Stimulated activated CD8-positive, alpha-beta memory T cell treated with anti-CD3 and anti-CD28 coated beads, Interleukin-4, amount 100 ng/mL, for 24 hours (primary cell): ENCODE data around the gene GARRE1.
"Not testable (repeated sequence)": the region's sequence is repeated elsewhere in the genome, so short reads cannot be mapped to it uniquely, and the experiment has no call there.

Experiments used
- DNase-seq: peaks from one replicate; pipeline ENCODE4 v3.0.0-alpha.2; 2020; ENCODE audit warnings: low read depth

GARRE1 gene

DNA sequence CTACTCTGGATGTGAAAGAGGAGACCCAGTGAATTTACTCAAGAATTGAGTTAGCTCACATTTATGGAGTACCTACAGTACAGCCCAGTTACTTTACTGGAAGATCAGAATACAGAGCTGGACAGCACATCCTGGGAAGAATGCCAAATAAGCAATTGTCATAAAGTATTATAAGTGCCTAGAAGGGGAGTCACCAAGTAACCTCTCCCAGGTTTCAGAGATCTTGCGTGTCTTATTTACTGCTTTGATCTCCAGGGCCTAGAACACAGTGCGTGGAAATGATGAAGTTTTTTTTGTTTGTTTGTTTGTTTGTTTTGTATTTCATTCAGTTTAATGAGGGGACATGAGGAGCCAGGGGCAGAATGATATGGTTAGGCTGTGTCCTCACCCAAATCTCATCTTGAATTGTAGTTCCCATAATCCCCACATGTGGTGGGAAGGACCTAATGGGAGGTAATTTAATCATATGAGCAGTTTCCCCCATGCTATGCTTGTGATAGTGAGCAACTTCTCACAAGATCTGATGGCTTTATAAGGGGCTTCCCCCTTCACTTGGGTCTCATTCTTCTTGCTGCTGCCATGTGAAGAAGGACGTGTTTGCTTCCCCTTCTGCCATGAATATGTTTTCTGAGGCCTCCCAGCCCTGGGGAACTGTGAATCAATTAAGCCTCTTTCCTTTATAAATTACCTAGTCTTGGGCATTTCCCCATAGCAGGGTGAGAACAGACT, 5.2 kb downstream of the GARRE1 start:
- DNase-seq: no peak

DNA sequence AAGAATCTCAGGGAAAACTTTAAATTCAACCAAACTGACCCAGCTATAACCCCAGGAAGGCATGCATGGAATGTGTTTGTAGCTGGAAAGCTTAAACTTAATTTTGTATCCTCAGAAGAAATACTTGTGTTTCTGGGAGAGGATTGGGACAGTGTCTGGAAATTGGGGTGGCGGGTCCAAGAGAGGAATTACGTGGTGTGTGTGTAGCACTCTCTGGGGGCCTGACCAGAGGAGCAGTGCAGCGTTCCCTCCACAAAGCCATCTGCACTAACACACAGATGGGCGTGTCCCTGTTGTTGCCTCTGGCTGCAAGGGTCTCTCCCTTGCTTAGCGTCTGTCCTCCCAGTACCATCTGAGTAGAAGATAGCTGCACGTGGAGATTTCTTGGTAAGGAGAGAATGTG, 6.4 kb downstream of the GARRE1 start:
- DNase-seq: no peak

DNA sequence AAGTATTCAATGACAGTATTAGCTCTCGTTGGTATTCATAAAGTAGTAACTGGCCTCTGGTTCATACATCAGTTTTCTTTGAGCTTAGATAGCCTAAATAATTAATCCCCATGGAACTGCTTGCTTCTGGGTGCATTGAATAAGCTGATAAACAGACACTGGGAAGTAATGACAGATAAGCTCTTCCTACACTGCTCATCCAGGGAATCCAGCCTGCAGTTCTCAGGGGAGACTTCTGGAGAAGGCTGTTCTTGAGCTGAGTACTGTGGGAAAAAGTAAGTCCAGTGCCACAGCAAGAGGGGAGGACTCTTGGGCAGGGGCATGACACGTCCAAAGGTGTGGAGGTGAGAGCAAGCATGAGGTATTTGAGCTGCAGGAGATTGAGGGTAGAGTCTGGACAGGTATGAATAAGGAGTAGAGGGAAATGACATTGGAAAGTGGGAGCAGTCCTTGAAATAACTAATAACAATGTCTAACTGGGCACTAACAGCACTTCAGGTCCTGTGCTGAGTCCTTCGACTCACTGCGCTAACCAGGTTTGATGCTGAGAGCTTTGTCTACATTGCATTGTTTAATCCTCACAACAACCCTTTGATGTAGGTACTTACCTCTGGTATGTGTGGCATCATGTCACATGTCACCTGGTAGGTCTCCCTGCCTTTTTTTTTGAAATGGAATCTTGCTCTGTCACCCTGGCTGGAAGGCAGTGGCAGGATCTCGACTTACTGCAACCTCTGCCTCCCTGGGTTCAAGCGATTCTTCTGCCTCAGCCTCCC, 7.2 kb downstream of the GARRE1 start:
- DNase-seq: no peak

DNA sequence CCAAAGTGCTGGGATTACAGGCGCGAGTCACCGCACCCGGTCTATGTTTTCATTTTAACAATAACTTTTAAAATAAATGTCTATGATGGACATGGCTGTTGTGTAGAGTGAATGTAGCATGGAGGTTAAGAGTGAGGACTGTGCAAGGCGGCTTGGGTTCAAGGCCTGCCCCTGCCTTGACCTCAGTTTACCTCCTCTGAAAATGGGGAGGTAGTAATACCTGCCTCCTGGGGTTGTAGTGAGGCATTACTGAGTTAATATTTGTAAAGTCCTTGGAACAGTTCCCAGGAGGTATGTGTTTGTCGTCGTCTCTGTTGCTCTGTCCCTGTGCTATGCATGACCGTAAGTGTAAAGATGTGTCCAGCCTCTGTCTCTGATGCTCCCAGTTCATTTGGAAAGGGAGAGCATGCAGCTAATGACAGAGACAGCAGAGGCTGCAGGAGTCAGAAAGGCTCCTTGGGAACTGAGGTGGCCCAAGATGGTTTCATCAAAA, 9.4 kb downstream of the GARRE1 start:
- DNase-seq: no peak

DNA sequence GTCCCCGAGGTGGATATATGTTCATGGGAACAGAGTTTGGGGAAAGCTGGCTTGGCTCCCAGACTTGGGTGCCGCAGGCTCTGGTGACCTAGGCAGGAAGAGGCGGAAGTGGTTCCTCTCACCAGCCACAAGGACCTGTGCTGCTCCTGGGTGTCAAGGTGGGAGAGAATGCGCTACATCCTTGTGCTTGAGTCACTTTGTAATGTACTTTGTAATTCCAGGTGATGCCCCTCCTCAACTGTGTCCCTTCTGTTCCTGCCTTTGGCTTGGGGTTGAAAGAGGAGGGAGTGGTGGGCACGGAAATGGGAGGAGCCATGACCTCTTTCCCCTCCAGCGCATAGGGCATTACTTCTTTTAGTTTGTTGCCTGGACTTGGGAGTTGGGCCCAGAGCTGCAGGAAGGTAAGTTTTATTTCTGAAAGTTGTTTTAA, 10.9 kb downstream of the GARRE1 start:
- DNase-seq: no peak

DNA sequence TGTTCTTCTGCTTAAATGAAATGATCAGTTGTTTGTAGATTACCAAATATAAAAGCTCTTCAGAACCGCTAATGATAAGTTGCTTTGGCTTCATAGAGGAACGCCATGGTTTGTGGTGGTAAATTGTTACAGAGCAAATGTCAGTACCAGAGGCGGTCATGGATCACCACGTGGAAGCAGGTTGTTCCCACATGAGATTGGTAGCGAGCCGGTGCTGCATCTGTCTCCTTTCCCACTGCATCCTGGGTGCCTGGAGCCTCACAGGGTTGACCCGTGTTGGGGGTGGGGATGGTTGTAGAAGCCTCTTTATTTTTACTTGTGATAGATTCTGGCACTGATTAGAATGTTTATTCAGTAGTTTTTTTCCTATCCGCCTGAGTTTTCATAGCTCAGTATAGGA, 14.7 kb downstream of the GARRE1 start:
- DNase-seq: no peak

DNA sequence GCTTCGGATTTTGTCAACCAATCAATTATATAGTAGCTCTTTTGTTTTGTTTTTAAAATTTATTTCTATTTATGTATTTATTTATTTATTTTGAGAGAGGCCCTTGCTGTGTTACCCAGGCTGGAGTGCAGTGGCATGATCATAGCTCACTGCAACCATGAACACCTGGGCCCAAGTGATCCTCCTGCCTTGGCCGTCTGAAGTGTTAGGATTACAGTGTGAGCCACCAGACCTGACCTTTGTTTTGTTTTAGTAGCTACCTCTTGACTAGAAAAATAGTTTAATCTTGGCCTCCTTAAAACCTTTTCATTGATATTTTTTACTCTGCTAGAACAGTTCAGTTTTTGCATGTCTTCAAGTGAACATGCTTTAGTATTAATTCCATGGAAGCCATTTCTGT, 15.1 kb downstream of the GARRE1 start:
- no peak for DNase-seq

DNA sequence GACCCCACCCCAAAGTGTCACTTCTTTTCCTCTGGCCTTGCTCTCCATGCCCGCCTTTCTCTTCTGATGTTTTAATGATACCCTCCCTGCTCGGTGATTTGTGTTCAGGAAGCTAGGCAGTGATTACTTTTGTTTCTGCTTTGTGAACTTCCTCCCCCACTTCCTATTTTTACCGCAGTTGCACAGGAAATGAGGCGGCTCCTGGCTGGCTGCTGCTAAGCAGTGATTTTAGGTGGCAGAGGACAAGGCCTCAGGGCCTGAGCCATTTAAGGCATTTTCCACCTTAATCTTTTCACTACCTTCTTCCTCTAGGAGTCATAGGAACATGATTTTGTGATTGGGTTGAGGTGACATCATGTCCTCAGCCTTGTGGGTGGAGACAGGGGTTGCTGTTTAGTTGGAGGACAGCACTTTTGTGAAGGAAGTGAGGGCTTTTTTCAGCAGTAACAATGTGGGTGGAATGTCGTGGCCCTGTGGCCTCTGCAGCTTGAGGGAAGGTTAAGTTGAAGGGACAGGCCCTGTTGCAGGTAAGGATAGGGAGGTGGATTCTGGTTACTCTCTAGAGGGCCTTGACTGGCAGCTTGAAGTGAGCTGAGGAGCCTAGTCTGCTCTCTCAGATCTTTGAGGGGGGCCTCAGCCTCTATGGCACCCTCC, 15.7 kb downstream of the GARRE1 start:
- DNase-seq: peak; percentile 9

DNA sequence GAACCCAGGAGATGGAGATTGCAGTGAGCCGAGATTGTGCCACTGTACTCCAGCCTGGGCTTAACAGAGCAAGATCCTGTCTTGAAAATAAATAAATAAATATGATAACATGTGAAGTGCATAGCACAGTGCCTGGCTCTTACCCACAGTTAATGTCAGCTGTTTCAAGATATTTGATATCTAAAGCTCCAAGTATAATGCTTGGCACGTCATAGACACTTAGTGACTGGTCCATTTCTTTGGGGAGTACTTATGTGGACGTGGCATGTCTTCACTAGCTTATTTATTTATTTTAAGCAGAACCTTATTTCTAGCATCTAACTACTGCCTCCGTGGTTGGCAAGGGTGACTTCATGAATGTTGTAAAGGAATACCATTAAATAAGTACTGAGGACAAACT, 18.8 kb downstream of the GARRE1 start:
- DNase-seq: no peak

DNA sequence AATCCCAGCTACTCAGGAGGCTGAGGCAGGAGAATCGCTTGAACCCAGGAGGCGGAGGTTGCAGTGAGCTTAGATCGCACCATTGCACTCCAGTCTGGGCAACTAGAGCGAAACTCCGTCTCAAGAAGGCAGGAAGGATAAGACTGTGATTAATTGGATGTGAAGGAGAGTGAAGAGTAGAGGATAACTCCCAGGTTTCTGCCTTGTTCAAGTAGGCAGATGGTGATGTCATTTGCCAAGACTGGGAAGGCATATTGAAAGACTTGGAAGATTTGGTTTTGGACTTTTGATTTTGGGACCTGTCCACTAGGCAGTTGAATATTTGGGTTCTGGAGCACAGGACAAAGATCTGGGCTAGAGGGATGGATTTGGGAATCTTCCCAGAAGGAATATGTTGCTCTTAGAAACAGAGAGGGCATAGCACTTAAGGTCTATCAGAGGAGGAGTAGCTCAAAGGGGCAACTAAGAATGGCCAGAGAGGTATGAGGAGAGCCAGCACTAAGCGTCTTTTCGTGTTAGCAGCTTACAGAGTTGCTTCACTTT, 20.0 kb downstream of the GARRE1 start:
- no peak for DNase-seq

DNA sequence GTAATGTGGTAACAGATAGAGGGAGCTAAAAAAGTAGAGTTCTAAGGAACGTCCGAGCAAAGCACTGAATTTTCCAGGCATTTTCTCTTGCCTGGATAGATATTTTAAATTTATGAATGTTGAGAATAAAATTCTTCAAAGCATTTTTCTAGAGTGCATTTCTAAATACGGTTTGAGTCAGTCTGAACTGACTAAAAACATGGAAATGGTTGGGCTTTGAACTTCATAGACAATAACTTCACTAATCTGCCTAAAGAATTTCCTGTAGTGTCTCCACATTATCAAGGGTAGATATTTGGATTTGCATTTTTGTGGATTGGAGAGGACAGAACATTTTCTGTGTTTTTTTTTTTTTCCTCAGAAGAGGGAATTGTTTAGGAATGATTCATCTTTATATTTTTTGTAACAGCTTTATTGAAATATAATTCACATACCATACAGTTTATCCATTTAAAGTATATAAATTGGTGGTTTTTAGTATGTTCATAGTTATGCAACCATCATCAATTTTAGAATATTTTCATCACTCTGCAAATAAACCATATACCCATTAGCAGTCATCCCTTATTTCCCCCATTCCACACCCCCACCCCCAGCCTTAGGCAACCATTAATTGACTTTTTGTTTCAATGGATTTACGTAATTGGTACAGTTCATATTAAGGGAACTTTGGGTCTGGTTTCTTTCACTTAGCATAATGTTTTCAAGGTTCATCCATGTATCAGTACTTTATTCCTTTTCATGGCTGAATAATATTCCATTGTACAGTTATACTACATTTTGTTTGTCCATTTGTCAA, 20.7 kb downstream of the GARRE1 start:
- no peak for DNase-seq

DNA sequence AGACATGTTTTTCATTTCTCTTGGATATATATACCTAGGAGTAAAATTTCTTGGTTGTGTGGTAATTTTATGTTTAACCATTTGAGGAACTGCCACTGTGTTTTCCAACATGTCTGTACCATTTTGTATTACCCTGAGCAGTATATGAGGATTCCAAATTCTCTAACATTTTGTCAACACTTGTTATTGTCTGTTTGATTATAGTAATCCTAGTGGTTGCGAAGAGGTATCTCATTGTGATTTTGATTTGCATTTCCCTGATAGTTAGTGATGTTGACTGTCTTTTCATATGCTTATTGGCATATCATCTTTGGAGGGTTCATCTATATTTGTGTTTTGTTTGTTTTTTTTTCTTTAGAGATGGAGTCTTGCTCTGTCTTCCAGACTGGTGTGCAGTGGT, 21.4 kb downstream of the GARRE1 start:
- no peak for DNase-seq

DNA sequence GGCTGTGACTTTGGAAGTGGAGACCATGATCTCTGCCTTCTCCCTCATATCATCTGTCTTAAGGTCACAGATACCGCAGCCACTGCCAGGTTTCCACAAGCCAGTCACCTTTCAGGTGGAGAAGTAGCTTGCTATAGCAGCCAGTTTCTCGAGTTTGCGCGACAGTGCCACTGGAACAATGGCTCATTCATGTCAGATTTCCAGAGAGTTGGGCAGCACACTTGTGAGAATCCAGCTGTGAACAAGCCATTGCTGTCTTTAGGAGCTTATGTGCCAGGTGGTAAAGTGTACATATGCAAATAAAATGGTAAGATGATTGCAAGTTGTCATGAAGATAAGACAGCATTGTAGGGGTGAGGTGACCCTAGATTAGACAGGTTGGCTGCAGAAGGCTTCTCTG, 22.3 kb downstream of the GARRE1 start:
- no peak for DNase-seq

DNA sequence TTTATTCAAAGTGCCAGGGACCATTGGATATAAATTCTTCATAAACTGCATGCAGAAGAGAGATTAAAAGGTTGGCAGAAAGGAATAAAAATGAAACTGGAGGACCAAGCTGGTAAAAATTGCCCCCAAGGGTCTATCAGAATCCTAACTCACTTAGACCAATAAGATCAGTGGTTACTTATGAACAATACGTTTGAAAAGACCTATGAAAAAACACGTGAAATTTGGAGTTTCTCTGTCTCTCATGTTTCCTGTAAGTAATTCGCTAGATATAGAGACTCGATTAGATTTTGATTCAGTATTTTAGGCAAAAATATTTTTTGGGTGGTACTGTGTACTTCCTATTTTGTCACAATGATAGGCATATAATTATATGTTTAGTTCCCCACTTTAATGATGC, 22.9 kb downstream of the GARRE1 start:
- DNase-seq: no peak

DNA sequence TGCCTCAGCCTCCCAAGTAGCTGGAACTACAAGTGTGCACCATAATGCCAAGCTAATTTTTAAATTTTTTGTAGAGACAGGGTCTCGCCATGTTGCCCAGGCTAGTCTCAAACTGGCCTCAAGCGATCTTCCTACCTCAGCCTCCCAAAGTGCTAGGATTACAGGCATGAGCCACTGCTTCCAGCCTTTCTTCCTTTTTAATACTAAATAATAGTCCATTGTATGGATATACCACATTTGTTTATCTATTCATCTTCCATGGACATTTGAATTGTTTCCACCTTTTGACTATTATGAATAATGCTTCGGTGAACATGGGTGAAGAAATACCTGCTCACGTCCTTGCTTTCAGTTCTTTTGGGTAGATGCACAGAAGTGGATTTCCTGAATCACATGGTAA, 24.4 kb downstream of the GARRE1 start:
- no peak for DNase-seq

DNA sequence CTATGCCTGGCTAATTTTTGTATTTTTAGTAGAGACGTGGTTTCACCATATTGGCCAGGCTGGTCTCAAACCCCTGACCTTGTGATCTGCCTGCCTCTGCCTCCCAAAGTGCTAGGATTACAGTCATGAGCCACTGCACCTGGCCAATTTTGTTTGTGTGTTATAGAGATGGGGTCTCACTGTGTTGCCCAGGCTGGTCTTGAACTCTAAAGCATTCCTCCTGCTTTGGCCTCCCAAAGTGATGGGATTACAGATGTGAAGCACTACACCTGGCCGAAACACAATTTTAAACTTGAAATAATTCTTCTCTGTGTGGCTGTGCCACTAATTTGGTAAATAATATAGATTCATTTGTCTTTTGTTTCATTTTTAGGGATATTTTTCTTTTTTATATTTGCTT, 27.1 kb downstream of the GARRE1 start:
- DNase-seq: not testable (repeated sequence)

DNA sequence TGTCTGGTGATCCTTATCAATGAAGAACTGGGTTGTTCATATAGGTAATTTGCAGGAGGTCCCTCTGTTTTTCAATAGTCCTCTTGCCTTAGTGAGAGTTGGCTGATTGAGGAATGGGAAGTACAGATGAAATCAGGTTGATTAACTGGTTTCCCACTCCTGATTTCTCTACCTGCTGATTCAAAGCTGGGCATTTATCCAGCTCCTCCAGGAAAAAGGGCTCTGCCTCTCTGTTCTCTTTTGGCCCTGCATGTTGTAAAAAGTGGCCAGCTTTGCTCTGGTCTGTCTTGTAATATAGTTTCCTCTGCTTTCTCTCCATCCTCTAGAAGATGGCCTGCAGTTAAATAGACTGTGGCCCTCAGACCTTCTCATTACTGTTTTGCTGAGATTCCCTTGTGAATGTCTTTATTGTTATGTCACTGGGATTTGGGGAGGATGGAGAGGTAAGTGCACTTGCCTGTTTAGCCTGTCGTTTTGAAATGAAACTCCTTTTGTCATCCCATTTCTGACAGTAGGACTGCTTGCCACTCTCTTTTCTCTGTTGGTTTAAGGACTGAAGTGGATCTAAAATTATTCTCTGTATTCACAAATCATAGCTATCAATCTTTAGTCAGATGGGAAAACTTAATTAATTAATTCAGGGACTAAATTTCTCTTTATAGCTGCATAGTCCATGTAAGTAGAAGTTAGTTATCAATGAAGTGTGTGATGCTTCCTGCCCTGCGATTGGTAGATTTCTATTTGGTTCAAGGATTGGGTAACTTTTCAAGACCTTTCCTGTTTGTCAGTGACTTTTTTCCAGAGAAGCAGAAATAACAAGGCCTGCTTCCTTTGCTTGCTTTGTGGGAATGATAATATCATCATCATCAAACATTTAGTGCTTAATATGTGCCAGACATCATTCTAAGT, 28.5 kb downstream of the GARRE1 start:
- DNase-seq: no peak

DNA sequence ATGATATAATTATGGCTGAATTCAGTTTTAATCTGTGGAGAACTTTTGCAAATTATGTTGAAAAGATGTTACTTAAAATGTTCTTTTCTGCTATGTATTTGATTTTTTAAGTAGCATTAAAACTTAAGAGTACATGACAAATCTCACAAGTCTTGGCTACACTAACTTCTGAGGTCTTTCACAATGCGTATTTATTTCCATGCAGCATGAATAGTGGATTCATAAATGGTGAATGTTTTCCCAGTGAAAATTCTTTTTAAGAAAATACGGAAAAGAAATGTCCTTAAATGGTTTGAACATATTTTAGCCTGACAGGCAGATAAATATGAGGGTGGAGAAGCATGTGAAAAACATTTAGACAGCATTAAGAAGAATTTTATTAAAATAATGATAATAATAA, 30.2 kb downstream of the GARRE1 start:
- DNase-seq: no peak

DNA sequence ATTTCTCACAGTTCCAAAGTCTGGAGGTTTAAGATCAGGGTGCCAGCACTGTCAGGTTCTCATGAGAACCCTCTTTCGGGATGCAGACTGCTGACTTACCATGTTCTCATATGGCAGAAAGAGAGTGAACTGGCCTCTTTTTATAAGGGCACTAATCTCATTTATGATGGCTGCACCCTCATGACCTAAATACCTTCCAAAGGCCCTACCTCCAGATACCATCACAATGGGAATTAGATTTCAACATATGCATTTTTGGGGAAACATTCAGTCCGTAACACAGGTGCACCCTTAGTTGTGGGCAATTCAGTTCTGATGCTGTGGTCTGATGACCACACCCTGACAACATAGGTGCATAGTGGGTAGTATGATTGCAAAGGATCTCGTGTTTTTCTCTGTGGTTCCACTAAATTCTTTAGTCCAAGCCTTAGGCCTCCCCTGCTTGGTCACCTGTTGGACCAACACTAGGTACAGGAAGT, 33.3 kb downstream of the GARRE1 start:
- DNase-seq: no peak

DNA sequence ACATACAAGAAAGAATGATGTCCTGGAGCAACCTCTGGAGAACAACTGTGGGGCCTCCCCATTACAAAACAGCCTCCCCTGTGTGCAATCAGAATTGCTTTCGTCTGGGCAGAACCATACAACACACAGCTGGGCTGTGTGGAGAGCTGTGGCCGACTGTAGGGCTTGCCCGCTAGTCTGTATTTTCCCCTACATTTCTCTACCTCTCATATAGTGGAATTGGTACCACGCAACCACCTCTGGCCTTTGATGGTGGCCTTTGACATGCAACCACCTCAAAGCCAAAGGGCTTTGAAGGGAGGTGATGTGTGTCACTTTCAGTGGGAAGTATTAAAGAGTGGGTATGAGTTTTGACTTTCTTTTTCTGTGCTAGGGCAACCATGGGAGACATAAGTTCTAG, 34.0 kb downstream of the GARRE1 start:
- no peak for DNase-seq

DNA sequence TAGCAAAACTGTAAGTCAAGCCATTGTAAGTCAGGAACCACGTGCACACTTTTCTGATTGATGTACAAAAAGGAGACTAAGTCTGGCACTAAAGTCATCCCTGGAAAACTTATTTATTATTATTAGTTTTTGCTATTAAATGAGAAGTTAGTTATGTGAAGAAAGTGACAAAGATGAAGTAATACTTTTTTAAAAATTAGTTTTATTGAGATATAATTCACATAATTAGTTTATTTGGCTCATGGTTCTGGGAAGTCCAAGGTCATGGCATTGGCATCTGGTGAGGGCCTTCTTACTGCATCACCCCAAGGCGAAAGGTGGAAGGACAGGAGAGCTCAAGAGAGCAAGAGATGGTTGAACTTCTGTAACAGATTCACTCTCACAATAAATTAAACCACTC, 36.9 kb downstream of the GARRE1 start:
- DNase-seq: no peak
